Measurements from ENCODE around the gene ABCA1.

The ABCA1 gene

DNA sequence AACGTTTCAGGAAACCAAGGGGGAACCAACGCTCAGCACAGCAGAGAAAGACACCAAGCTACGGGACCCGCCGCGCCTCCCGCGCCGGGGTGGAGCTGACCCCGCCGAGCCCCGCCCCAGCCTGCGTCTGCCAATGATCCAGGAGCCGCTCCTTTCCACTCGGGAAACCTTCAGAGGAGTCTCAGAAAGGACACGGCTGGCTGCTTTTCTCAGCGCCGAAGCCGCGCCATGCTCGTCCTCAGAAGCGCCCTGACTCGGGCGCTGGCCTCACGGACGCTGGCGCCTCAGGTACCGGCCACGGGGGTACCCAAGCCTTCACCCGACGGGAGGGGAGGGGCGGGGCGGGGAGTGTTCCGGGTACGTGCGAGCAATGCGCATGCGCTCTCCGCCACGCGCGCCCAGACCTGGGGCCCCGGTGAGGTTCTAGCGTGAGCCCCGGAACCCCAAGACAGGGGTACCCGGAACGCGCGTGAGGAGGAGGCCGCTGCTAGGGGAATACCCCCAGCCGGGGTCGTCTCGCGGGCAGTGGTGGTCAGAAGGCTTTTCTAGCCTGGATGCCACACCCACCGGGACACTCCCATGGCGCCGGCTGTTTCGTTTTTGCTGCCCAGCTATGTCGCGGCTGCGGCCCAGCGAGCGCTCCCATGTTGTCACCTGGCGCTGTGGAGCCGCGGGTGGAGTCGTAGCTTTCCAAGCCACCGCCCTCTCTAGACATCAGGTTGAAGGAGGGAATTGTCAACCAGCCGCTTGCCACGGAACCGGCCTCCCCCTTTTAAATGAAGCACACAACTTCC is 180.2 kb downstream of the ABCA1 start, which contains the start of gene NIPSNAP3A:
NIPSNAP3A (plus strand) TSS at position 119 of the 794 bp plus-strand sequence; CDS start at position 229, 110 bp downstream.
- peak; percentile 73 to 88 (median 76) for DNase-seq

DNA sequence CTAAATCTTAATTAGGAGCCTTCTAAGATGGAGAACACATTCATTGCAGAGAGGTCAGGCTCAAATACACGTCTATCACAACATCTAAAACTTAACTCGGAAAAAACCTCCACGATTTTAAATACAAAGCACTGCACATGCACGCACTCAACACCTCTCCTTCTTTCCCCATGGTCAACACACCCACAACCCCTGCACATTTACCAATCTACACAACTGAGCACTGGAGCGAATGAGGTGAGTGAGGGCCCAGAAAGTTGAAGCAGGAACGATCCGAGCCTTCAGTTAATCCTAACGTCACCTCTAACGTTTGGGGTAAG is 180.8 kb downstream of the ABCA1 start:
- DNase-seq, result no peak

DNA sequence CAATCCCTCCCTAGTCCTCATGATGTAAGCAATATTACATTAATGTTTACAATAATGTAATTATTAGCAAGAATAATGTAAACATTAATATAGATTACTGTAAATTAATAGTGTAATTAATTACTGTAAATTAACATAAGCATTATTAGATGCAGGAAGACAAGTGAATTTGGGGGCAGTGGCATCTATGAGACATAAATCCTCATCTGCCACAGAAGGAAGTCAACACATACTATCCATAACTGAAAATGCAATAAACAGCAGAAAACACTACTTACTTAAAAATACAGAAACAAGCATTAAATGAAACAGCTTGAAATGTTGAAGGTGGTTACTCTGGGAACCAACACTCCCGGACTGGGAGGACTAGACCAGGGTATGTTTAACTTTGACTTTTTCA is 181.2 kb downstream of the ABCA1 start:
- DNase-seq, result no peak

DNA sequence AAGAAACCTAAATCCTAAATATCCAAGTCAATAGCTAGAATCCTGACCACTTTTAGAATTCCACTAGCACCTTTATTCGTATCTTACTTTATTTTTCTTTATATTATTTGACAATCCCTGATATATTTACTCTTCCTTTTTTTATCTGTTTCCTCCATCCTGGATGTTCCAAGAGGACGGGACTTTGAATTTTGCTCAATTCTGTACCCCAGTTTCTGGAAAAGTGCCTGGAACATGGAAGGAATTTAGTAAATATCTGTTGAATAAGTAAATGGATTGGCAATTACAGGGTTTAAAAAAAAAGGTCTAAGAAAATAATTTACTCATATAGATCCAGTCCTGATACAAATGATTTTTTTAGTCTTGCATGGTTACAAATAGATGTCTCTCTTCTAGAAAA is 181.7 kb downstream of the ABCA1 start:
- no peak for DNase-seq

DNA sequence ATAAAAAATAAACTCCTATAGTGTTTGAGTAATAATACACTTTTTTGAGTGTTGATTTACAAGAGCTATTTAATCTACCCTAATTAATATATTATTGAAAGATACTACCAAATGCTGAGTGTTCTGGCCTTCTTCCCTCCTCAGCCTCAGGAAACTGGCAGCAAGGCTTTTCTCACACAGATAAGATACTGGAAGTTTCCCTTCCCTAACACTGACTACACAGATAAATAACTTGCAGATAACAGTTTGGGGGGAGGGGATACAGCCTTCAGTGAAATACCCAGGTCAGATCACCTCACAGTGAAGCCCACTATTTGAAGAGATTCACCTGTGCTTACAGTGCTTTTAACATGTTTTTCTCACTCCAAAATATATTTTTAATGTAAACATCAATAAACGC is 182.1 kb downstream of the ABCA1 start:
- DNase-seq, result no peak

DNA sequence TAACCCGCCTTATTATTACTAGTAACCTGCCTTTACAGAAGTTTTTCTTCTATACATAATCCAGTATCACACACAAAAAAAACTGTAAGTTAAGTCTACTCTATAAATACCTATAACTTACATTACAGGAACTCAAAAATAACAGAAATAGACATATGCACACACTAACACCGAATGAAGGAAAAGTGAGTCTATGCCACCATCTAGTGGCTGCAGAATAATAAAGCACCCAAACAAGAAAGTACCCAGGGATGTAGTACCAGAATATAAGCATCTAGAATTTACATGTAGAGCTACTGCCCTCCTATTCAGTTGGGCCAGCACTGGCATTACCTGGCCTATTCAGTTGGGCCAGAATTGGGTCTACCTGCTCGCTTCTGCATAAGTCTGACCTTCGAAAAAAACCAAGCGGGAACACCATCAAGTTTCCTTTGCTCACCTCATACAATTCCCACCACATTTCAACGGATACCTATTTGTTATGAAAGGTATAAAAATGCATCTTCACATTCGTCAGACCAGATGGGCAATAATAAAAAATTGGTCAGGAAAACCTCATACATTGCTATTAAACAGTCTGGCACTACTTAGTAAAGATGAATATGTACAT is 184.5 kb downstream of the ABCA1 start:
- DNase-seq, result no peak

DNA sequence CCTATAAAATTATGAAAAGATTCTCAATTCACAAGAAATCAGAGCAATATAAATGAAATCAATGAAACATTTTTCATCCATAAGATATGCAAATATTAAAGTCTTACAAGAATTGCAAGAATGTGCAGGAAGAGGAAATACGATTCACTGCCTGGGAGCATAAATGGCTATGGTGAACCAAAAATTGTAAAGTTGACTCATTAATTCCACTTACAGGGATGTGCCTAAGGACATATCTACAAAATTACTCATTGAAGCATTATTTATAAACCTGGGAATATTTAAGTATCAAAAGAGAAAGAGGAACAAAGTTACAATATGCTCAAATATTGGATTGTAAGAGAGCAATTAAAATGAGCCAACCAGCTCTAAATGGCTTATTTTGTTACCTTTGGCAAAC is 187.3 kb downstream of the ABCA1 start:
- DNase-seq, result no peak

DNA sequence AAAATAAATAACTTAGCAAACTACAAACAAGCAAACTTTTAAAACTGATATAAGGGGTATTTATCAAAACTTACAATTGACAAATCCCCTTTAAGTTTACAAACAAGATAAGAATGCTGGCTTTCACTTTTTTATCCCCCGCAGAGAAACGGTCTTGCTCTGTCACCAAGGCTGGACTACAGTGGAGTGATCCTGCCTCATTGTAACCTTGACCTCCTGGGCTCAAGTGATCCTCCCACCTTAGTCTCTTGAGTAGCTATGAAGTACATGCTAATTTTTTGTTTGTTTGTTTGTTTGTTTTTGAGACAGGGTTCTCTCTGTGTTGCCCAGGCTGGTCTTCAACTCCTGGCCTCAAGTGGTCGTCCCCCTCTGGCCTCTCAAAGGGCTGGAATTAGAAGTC is 189.5 kb downstream of the ABCA1 start:
- DNase-seq, result no peak

Data from activated naive CD4-positive, alpha-beta T cell (primary cell).